ENCODE data around the gene ME3.

ME3 gene

DNA sequence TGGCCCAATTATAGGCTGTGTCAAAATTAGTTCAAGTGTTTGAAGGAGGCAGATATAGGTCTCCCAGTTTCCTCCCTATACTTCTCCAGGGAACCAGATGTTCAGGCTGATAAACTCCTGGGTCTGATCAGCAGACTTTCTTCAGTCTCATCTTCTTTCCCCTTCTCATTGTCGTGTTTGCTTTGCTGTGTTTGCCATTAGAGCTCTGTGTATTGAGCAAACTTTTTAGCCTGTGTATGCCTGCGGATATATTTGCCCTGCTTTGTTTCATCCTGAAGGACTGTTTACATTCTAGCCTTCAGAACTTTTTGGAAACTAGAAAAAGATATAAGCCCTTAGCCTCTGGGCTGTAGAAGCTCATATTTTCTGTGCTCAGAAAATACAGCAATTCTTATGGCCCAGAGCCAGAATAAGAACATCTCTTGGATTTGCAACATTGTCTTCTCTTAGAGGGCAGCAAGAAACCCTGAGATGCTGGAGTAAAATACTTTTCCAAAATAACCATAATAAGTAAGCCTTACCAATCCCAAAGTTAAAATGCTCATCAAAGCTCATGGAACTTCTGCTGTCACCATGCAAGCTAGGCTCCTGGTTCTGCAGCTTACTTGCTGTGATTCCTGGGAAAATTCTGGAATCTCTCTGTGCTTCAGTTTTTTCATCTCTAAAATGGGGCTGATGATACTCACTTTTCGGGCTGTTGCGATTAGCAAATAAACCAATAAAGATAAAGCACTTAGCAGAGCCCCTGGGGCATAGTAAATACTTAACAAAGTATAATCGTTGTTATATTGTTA lies 34.1 kb upstream of the ME3 start:
- WGBS, 2 experiments (ENCODE audit: insufficient coverage in 2 of 2), result 75 to 84% methylated on average over 1 to 2 of the region's 5 CpGs
- H3K36me3 ChIP-seq (ENCODE audit: control insufficient read depth, insufficient read depth, low read length), result no peaks in the 10 kb centered on the region
- H3K27ac ChIP-seq (ENCODE audit: low read depth, low read length, severe bottlenecking), result peak overlapping the region; percentile 23

DNA sequence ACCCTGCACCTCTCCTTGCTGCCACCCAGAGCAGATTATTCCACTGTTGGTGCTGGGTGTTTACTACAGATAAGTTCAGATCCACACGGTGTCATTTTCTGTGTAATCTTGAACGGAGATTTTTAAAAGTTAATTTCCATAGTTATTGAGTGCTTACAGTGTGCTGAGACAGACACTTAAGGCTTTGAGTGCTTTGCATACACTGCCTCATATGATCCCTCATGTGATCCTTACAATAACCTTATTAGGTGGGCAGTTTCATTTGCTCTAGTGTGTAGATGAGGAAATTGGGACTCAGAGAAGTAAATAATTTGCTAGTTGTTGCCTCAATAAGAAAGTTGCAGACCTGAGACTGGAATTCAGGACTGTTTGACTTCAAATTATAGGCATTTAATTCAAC lies 32.3 kb upstream of the ME3 start:
- Histone ChIP-seq H3K9me3 (ENCODE audit: control insufficient read depth, low read length) (no peaks in the 10 kb centered on the region), H3K4me3 (ENCODE audit: extremely low read depth, insufficient read depth, low read length, poor library complexity, severe bottlenecking) (no peak overlapping the region), H3K27ac (ENCODE audit: low read depth, low read length, severe bottlenecking) (no peak overlapping the region), H3K4me1 (ENCODE audit: control insufficient read depth, insufficient read depth, low read length, poor library complexity, severe bottlenecking) (peaks cover 6% of the 10 kb centered on the region), H3K36me3 (ENCODE audit: control insufficient read depth, insufficient read depth, low read length) (no peaks in the 10 kb centered on the region)
- 100% methylated on average over 1 of the region's 2 CpGs; no CpG with 5 or more reads in 1 of the 2 experiments for WGBS, 2 experiments (ENCODE audit: insufficient coverage in 2 of 2)

More for the DNA sequence above, 34.1 kb upstream of the ME3 start:
- peaks cover 6% of the 10 kb centered on the region for H3K4me1 ChIP-seq (ENCODE audit: control insufficient read depth, insufficient read depth, low read length, poor library complexity, severe bottlenecking)
- H3K9me3 ChIP-seq (ENCODE audit: control insufficient read depth, low read length), result peaks cover 5% of the 10 kb centered on the region
- no peak overlapping the region for H3K4me3 ChIP-seq (ENCODE audit: extremely low read depth, insufficient read depth, low read length, poor library complexity, severe bottlenecking)

GRCh38 chr11:86703987-86704386 lies 31.6 kb upstream of the ME3 start:
- no peaks in the 10 kb centered on the region for H3K36me3 ChIP-seq (ENCODE audit: control insufficient read depth, insufficient read depth, low read length)
- H3K4me1 ChIP-seq (ENCODE audit: control insufficient read depth, insufficient read depth, low read length, poor library complexity, severe bottlenecking), result peaks cover 13% of the 10 kb centered on the region
- no peak overlapping the region for H3K27ac ChIP-seq (ENCODE audit: low read depth, low read length, severe bottlenecking)
- WGBS, 2 experiments (ENCODE audit: insufficient coverage in 2 of 2), result 81 to 82% methylated on average over 6 of the region's 7 CpGs
- no peaks in the 10 kb centered on the region for H3K9me3 ChIP-seq (ENCODE audit: control insufficient read depth, low read length)
- no peak overlapping the region for H3K4me3 ChIP-seq (ENCODE audit: extremely low read depth, insufficient read depth, low read length, poor library complexity, severe bottlenecking)

- peaks cover 23% of the 10 kb centered on the region for H3K4me1 ChIP-seq (ENCODE audit: control insufficient read depth, insufficient read depth, low read length, poor library complexity, severe bottlenecking)
- H3K4me3 ChIP-seq (ENCODE audit: extremely low read depth, insufficient read depth, low read length, poor library complexity, severe bottlenecking), result no peak overlapping the region
- H3K27ac ChIP-seq (ENCODE audit: low read depth, low read length, severe bottlenecking), result no peak overlapping the region
- H3K36me3 ChIP-seq (ENCODE audit: control insufficient read depth, insufficient read depth, low read length), result no peaks in the 10 kb centered on the region
- 73 to 100% methylated on average over 2 to 3 of the region's 4 CpGs for WGBS, 2 experiments (ENCODE audit: insufficient coverage in 2 of 2)
- H3K9me3 ChIP-seq (ENCODE audit: control insufficient read depth, low read length), result no peaks in the 10 kb centered on the region
Measured at GRCh38 chr11:86702220-86702983, 30.0 kb upstream of the ME3 start.

DNA sequence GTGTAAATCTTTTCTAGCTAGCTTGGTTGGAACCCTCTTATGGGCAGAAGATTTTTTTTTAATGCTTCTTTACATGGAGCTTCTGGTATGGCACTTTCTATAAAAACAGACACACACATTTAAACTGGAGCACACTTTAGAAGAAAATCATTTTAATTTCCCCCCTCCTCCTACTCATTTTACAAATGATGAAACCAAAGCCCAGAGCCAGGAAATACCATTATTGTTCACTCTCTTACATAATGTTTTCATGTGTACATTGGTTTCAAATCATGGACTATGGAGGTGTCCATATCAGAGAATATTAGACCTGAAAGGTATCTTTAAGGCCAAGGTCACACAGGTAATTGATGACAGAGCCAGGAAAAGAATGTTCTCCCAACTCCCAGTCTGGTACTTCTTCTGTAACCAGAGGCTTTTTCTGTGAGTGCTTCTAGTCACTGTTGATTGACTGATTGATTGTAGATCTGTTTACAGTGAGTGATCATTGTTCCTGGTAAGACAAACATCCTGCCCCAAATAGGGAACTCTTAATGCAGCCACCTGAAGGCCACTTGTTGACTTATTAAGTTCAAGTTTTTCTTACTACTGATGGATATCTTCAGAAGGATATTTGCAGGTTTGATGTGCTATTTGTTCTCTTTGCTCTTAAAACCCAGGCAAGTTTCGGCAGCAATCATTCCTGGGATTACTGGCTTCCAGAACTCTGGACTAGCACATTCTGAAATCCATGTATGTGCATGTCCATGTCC lies 26.8 kb upstream of the ME3 start:
- H3K36me3 ChIP-seq (ENCODE audit: control insufficient read depth, insufficient read depth, low read length), result no peaks in the 10 kb centered on the region
- H3K27ac ChIP-seq (ENCODE audit: low read depth, low read length, severe bottlenecking), result no peak overlapping the region
- H3K4me1 ChIP-seq (ENCODE audit: control insufficient read depth, insufficient read depth, low read length, poor library complexity, severe bottlenecking), result peaks cover 27% of the 10 kb centered on the region
- H3K9me3 ChIP-seq (ENCODE audit: control insufficient read depth, low read length), result no peaks in the 10 kb centered on the region
- H3K4me3 ChIP-seq (ENCODE audit: extremely low read depth, insufficient read depth, low read length, poor library complexity, severe bottlenecking), result no peak overlapping the region
- 87 to 89% methylated on average over 1 of the region's 1 CpG for WGBS, 2 experiments (ENCODE audit: insufficient coverage in 2 of 2)

- Histone ChIP-seq H3K36me3 (ENCODE audit: control insufficient read depth, insufficient read depth, low read length) (no peaks in the 10 kb centered on the region), H3K4me3 (ENCODE audit: extremely low read depth, insufficient read depth, low read length, poor library complexity, severe bottlenecking) (no peak overlapping the region), H3K27ac (ENCODE audit: low read depth, low read length, severe bottlenecking) (no peak overlapping the region), H3K4me1 (ENCODE audit: control insufficient read depth, insufficient read depth, low read length, poor library complexity, severe bottlenecking) (peaks cover 27% of the 10 kb centered on the region), H3K9me3 (ENCODE audit: control insufficient read depth, low read length) (no peaks in the 10 kb centered on the region)
- WGBS, 2 experiments (ENCODE audit: insufficient coverage in 2 of 2), result no CpG with 5 or more reads among the region's 1 CpG
Measured at GRCh38 chr11:86698639-86699038, 26.2 kb upstream of the ME3 start.

DNA sequence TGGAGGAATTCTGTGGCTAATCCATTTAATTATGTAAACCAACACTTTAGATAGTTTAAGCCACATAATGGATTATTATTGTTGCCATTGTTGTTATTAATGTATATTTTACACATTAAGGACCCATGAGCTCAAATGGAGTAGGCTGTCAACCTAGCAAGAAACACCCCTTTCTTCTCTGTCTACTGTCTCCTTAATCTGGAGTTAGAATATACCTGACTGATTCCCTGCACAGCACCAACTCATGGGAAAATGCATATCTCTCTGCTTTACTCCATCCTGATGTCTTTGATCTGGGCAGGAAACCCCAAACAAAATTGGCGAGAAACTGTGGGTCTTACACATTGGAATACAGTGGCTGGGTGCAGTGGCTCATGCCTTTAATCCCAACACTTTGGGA lies 24.0 kb upstream of the ME3 start:
- peaks cover 34% of the 10 kb centered on the region for H3K4me1 ChIP-seq (ENCODE audit: control insufficient read depth, insufficient read depth, low read length, poor library complexity, severe bottlenecking)
- WGBS, 2 experiments (ENCODE audit: insufficient coverage in 2 of 2), result 100% methylated on average over 1 of the region's 1 CpG
- H3K9me3 ChIP-seq (ENCODE audit: control insufficient read depth, low read length), result no peaks in the 10 kb centered on the region
- peak overlapping the region; percentile 81 for H3K27ac ChIP-seq (ENCODE audit: low read depth, low read length, severe bottlenecking)
- no peak overlapping the region for H3K4me3 ChIP-seq (ENCODE audit: extremely low read depth, insufficient read depth, low read length, poor library complexity, severe bottlenecking)
- no peaks in the 10 kb centered on the region for H3K36me3 ChIP-seq (ENCODE audit: control insufficient read depth, insufficient read depth, low read length)

DNA sequence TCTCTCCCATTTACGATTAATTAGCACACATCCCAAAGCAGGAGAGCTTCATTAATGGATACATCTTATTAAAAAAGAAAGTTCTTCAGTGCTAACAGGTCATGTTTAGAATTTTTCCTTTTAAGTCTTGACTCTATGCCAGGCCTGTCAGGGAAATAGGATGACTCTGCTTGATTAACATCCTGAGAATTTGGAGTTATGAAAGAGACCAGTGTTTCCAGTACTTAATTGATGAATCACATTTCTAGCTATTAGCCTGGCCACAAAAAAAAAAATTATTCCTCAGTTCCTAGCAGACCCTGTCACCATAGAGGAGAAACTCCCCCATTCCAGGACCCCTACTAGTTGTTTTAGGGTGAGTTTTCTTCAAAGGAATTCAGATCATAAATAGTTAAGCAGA lies 23.6 kb upstream of the ME3 start:
- peak overlapping the region; percentile 81 for H3K27ac ChIP-seq (ENCODE audit: low read depth, low read length, severe bottlenecking)
- no peaks in the 10 kb centered on the region for H3K9me3 ChIP-seq (ENCODE audit: control insufficient read depth, low read length)
- H3K4me1 ChIP-seq (ENCODE audit: control insufficient read depth, insufficient read depth, low read length, poor library complexity, severe bottlenecking), result peaks cover 34% of the 10 kb centered on the region
- no peaks in the 10 kb centered on the region for H3K36me3 ChIP-seq (ENCODE audit: control insufficient read depth, insufficient read depth, low read length)
- H3K4me3 ChIP-seq (ENCODE audit: extremely low read depth, insufficient read depth, low read length, poor library complexity, severe bottlenecking), result no peak overlapping the region
- no CpG with 5 or more reads among the region's 1 CpG for WGBS, 2 experiments (ENCODE audit: insufficient coverage in 2 of 2)

GRCh38 chr11:86695373-86695772 lies 23.0 kb upstream of the ME3 start:
- Histone ChIP-seq H3K27ac (ENCODE audit: low read depth, low read length, severe bottlenecking) (peak overlapping the region; percentile 81), H3K4me1 (ENCODE audit: control insufficient read depth, insufficient read depth, low read length, poor library complexity, severe bottlenecking) (peaks cover 34% of the 10 kb centered on the region), H3K4me3 (ENCODE audit: extremely low read depth, insufficient read depth, low read length, poor library complexity, severe bottlenecking) (no peak overlapping the region), H3K36me3 (ENCODE audit: control insufficient read depth, insufficient read depth, low read length) (no peaks in the 10 kb centered on the region), H3K9me3 (ENCODE audit: control insufficient read depth, low read length) (no peaks in the 10 kb centered on the region)

- H3K27ac ChIP-seq (ENCODE audit: low read depth, low read length, severe bottlenecking), result no peak overlapping the region
- H3K4me1 ChIP-seq (ENCODE audit: control insufficient read depth, insufficient read depth, low read length, poor library complexity, severe bottlenecking), result peaks cover 27% of the 10 kb centered on the region
- no peaks in the 10 kb centered on the region for H3K36me3 ChIP-seq (ENCODE audit: control insufficient read depth, insufficient read depth, low read length)
- no peak overlapping the region for H3K4me3 ChIP-seq (ENCODE audit: extremely low read depth, insufficient read depth, low read length, poor library complexity, severe bottlenecking)
- WGBS, 2 experiments (ENCODE audit: insufficient coverage in 2 of 2), result no CpG with 5 or more reads among the region's 1 CpG
- no peaks in the 10 kb centered on the region for H3K9me3 ChIP-seq (ENCODE audit: control insufficient read depth, low read length)
Measured at GRCh38 chr11:86693518-86693917, 21.1 kb upstream of the ME3 start.

Data from mesodermal cell (in vitro differentiated cells).